Neuron (in vitro differentiated cells): Measurements from ENCODE around the gene MBOAT2.
"Not testable (repeated sequence)": the region's sequence is repeated elsewhere in the genome, so short reads cannot be mapped to it uniquely, and the experiment has no call there.

Experiments used
- H2AFZ ChIP-seq: one replicate; pipeline ENCODE4 v1.6.1; 2013; ENCODE audit warnings: low read depth, mild to moderate bottlenecking, inconsistent platforms, low read length, moderate library complexity
- H3K27me3 ChIP-seq: one replicate; pipeline ENCODE4 v1.6.1; 2013; ENCODE audit warnings: low read length; ENCODE audit not compliant: insufficient read depth
- H3K36me3 ChIP-seq: one replicate; pipeline ENCODE4 v1.6.1; 2013; ENCODE audit warnings: low read length; ENCODE audit not compliant: insufficient read depth
- H3K4me1 ChIP-seq: one replicate; pipeline ENCODE4 v1.6.1; 2013; ENCODE audit warnings: low read length; ENCODE audit not compliant: insufficient read depth
- H3K4me3 ChIP-seq: 2 replicates; pipeline ENCODE4 v1.5.1; 2013; ENCODE audit warnings: mild to moderate bottlenecking, low read length, moderate library complexity
- H3K9me3 ChIP-seq: one replicate; pipeline ENCODE4 v1.6.1; 2013; ENCODE audit warnings: low read length

The MBOAT2 gene, protein sequence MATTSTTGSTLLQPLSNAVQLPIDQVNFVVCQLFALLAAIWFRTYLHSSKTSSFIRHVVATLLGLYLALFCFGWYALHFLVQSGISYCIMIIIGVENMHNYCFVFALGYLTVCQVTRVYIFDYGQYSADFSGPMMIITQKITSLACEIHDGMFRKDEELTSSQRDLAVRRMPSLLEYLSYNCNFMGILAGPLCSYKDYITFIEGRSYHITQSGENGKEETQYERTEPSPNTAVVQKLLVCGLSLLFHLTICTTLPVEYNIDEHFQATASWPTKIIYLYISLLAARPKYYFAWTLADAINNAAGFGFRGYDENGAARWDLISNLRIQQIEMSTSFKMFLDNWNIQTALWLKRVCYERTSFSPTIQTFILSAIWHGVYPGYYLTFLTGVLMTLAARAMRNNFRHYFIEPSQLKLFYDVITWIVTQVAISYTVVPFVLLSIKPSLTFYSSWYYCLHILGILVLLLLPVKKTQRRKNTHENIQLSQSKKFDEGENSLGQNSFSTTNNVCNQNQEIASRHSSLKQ

DNA sequence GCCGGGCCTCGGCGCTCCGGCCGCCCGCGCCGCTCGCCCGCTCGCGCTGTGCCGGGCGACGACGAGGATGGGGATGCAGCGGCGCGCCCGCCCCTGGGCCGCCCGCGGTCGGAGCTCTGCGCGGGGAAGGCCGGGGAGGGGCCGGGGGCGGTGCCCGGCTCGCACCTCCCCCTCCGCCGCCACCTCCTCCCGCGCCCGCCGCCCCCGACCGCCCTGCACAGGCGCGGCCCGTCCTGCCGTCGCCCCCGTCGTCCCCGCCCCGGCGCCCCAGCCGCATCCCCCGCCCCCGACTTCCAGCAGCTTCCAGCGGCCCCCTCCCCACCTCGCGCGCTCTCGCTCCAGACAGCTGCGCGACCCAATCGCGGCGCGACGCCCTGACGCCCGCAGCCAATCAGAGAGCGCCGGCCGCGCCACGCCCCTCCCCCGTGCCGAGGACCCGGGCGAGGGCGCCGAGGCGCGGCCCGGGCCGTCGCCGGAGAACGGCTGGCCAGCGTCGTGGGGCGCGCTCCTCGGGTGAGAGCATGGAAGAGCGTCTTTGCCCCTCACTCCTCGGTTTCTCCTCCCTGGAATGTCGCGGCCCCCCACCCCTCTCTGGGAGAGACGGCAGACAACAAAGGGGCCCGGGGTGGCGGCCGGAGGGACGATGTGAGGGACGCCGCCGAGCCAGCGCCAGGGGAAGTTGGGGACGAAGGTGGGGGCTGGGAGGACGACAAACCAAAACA lies at the start of gene MBOAT2:
Gene MBOAT2 (minus strand): TSS at position 69 of the 722 bp plus-strand sequence. CDS start 70 bp downstream, outside the sequence.
- H3K36me3 ChIP-seq = no peaks in the 10 kb centered on the region
- peaks cover 30% of the 10 kb centered on the region for H3K4me1 ChIP-seq
- H3K4me3 ChIP-seq = peak within 1 kb of the TSS; percentile 82
- peak within 1 kb of the TSS; percentile 74 for H2AFZ ChIP-seq
- H3K9me3 ChIP-seq = no peaks in the 10 kb centered on the region
- H3K27me3 ChIP-seq = no peaks in the 10 kb centered on the region

- H3K4me3 ChIP-seq = no peak overlapping the region
- no peaks in the 10 kb centered on the region for H3K36me3 ChIP-seq
- H2AFZ ChIP-seq = no peak overlapping the region
- H3K4me1 ChIP-seq = no peaks in the 10 kb centered on the region
- peaks cover under 1% of the 10 kb centered on the region for H3K9me3 ChIP-seq
- no peaks in the 10 kb centered on the region for H3K27me3 ChIP-seq
These were observed 49.5 kb upstream of the MBOAT2 start for GRCh38 chr2:9052821-9053533.

- not testable (repeated sequence) for H3K4me1 ChIP-seq, H3K9me3 ChIP-seq, H3K36me3 ChIP-seq, H3K27me3 ChIP-seq, H2AFZ ChIP-seq, H3K4me3 ChIP-seq
These were observed 48.0 kb upstream of the MBOAT2 start for GRCh38 chr2:9051451-9051850.

DNA sequence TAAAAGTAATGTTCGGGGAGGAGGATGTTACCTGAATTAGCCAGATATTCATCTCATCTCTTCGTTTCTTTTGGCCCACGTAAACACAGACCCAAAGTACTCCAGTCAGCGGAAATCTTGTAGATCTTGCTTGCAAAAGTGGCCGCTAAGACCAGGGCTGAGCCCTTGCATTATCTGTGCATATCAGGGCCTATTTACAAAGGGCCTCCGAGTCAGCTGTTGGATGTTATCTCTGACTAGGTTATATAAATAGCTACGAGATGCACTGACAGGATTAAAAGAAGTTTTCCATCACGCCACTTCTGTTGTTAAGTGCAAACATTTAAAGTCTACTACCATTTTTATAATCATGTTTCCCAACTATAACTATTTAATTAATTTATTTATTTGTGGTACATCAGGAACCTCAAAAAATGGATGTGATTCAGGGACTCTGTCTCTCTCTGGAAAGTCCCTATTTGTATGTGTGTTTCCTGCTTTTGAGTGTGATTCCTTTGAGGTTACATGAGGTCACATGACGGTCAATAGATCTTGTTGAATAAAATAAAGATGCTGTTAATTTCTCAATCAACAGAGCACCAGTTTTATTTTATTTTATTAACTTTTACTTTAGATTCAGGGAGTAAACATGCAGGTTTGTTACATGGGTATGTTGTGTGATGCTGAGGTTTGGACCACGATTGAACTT lies 46.8 kb upstream of the MBOAT2 start:
- Histone ChIP-seq H3K9me3 (peaks cover 2% of the 10 kb centered on the region), H2AFZ (no peak overlapping the region), H3K27me3 (no peaks in the 10 kb centered on the region), H3K36me3 (no peaks in the 10 kb centered on the region), H3K4me3 (no peak overlapping the region), H3K4me1 (no peaks in the 10 kb centered on the region)

GRCh38 chr2:9045595-9045994 lies 42.1 kb upstream of the MBOAT2 start:
- Histone ChIP-seq H3K27me3 (no peaks in the 10 kb centered on the region), H3K36me3 (no peaks in the 10 kb centered on the region), H3K4me3 (no peak overlapping the region), H2AFZ (no peak overlapping the region), H3K4me1 (no peaks in the 10 kb centered on the region), H3K9me3 (peaks cover 2% of the 10 kb centered on the region)

GRCh38 chr2:9043491-9043890 lies 40.0 kb upstream of the MBOAT2 start:
- H3K4me1 ChIP-seq, H3K4me3 ChIP-seq, H2AFZ ChIP-seq, H3K27me3 ChIP-seq, H3K9me3 ChIP-seq, H3K36me3 ChIP-seq: not testable (repeated sequence)

DNA sequence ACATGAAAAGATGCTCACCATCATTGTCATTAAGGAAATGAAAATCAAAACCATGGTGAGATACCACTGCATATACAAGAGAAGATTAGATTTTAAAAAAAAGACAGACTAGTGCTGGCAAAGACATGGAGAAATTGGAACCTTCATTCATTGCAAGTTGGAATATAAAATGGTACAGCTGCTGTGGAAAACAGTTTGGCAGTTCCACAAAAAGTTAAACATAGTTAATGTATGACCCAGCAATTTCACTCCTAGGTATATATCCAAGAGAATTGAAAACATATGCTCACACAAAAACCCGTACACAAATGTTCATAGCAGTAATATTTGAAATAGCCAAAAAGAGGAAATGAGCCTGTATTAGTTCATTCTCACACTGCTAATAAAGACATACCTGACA lies 33.7 kb upstream of the MBOAT2 start:
- H3K27me3 ChIP-seq = no peaks in the 10 kb centered on the region
- H3K36me3 ChIP-seq = no peaks in the 10 kb centered on the region
- H3K4me1 ChIP-seq = no peaks in the 10 kb centered on the region
- H3K4me3 ChIP-seq = no peak overlapping the region
- H2AFZ ChIP-seq = no peak overlapping the region
- no peaks in the 10 kb centered on the region for H3K9me3 ChIP-seq

DNA sequence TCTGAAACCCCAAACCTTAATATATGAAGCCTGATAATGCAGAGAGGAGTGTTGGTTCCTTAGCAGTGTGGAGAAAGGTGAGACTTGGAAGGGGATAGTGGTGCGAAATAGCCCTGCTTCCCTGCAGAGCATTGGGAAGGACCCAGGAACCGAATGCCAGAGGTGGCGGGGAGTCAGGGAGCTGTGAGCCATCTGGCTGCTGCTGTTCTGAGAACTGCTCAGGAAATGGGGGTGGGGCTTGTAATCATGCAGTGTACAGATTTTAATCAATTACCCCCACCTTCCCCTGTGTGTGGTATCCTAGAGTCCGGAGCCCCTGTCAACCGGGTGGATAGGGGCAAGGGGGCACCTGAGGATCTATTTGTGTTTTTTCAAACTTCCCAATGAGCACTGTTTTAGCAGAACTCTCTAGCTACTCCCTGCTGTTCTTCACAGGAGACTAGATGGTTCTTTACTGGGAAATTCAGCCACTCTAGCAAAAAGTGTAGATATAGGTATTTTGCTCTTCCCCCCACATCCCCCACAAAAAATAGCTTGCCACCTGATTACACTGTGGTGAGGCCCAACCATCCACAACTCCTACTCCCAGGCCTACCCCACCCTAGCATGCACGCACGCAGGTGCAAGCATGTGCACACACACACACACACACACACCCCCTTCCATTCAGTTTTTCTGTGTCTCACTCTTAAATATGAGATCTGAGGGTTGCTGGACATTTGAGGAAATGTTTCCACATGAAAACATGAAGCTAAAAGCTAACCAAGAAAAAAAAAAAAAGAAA lies 30.1 kb upstream of the MBOAT2 start:
- Histone ChIP-seq H3K27me3 (no peaks in the 10 kb centered on the region), H3K36me3 (no peaks in the 10 kb centered on the region), H3K9me3 (no peaks in the 10 kb centered on the region), H3K4me1 (no peaks in the 10 kb centered on the region), H2AFZ (no peak overlapping the region), H3K4me3 (no peak overlapping the region)

DNA sequence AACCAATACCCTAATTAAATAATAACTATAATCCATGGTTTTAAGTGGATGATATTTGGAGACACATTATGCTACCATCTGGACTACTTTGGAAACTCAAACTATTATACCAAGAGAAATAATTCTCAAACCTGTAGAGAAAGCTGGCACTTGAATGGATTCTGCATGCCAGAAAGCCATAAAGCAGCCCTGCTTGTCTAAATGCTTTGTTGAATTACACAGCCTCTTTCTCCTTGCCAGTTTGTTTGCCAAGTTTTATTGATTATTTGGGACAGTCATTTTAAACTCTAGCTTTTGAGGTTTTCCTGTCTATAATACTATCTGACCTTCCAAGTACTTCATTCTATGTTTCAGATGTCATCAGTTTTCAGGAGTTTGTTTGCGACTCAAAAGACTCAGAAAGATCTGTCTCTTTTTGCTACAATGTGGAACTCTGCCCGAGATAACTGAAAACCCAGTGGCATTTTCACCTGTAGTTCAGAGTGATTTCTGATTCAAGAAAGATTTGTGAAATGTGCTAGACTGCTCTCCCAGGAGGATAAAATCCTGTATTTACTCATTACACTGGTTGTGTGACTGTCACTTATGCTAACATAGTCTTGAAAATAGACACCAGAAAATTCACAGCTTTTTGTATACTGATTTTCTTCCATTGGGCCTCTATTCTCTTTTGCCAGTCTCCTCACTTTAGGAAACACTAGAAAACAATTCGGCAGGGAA lies 29.2 kb upstream of the MBOAT2 start:
- H3K27me3 ChIP-seq = no peaks in the 10 kb centered on the region
- no peak overlapping the region for H3K4me3 ChIP-seq
- no peaks in the 10 kb centered on the region for H3K4me1 ChIP-seq
- no peaks in the 10 kb centered on the region for H3K9me3 ChIP-seq
- no peak overlapping the region for H2AFZ ChIP-seq
- no peaks in the 10 kb centered on the region for H3K36me3 ChIP-seq

GRCh38 chr2:9032121-9032520 lies 28.6 kb upstream of the MBOAT2 start:
- Histone ChIP-seq H3K4me3 (no peak overlapping the region), H3K27me3 (no peaks in the 10 kb centered on the region), H3K9me3 (no peaks in the 10 kb centered on the region), H2AFZ (no peak overlapping the region), H3K36me3 (no peaks in the 10 kb centered on the region), H3K4me1 (no peaks in the 10 kb centered on the region)

GRCh38 chr2:9031246-9031645 lies 27.8 kb upstream of the MBOAT2 start:
- no peaks in the 10 kb centered on the region for H3K9me3 ChIP-seq
- no peak overlapping the region for H2AFZ ChIP-seq
- H3K36me3 ChIP-seq = no peaks in the 10 kb centered on the region
- H3K4me1 ChIP-seq = no peaks in the 10 kb centered on the region
- H3K27me3 ChIP-seq = no peaks in the 10 kb centered on the region
- H3K4me3 ChIP-seq = no peak overlapping the region

GRCh38 chr2:9030841-9031240 lies 27.4 kb upstream of the MBOAT2 start:
- H2AFZ ChIP-seq = no peak overlapping the region
- no peaks in the 10 kb centered on the region for H3K4me1 ChIP-seq
- no peak overlapping the region for H3K4me3 ChIP-seq
- H3K36me3 ChIP-seq = no peaks in the 10 kb centered on the region
- no peaks in the 10 kb centered on the region for H3K27me3 ChIP-seq
- no peaks in the 10 kb centered on the region for H3K9me3 ChIP-seq
